ENCODE data around the gene ABCA4.

ABCA4 gene

DNA sequence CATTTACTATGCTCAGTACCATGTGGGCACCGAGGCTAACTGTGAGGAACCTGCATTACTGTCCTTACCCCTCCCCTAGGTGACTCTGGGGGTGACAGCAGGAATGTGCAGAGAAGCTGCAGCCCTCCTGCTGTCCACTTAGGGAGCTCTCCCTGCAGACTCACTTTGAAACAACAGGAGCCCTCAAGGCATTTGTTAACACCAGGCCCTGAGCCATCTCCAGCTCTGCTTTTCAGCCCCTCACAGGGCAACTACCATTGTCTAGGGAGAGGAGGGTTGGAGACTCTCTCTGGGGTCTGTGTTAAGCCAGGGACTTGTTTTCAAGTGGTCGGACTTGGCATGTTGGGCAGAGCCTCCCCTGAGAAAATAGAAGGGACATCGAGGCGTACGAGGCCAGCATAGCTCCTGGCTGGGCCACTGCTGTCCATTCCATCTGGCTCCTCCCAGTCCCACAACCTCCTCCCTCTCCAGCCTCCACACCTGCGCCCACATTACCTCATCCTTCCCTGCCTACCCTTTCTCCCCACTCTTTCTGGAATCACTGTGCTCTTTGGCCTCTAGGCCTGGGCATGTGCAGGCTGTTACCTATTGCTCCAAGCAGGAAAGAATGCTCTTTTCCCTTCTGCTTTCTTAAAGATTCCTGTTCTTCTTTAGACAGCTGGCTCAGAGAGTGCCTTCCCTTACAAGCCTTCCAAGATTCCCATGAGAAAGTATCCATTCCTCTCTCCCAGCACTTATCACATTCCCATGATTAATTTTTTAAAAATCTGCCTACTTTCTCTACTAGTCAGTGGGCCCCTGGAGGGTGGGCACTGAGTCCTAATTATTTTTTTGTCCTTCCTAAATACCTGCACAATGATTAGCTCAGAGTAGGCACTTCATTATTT is 109.0 kb downstream of the ABCA4 start:
- Histone ChIP-seq H3K27me3 (ENCODE audit: insufficient read depth, low read length) (no peaks in the 10 kb centered on the region), H3K4me2 (ENCODE audit: low read length) (no peak overlapping the region), H2BK120ac (ENCODE audit: insufficient read depth, low read length, poor library complexity) (no peak overlapping the region), H4K91ac (ENCODE audit: low read depth, low read length) (peak overlapping the region; percentile 27), H3K4me1 (ENCODE audit: control insufficient read depth in 1 of 2, insufficient read depth in 2 of 2, low read length in 2 of 2) (peaks cover 11 to 20% of the 10 kb centered on the region in 2 experiments), H3K18ac (ENCODE audit: low read length) (peak overlapping the region; percentile 37), H3K9me3 (ENCODE audit: insufficient read depth, low read depth, low read length) (peaks cover 5% of the 10 kb centered on the region), H3K4ac (ENCODE audit: low read depth, low read length) (no peak overlapping the region), H3K27ac (ENCODE audit: low read depth, low read length) (peak overlapping the region; percentile 16), H2BK12ac (ENCODE audit: low read length) (no peak overlapping the region), H2AFZ (ENCODE audit: insufficient read depth, low read length, poor library complexity) (no peak overlapping the region), H4K8ac (ENCODE audit: low read depth, low read length) (no peak overlapping the region), H3K36me3 (ENCODE audit: control insufficient read depth in 1 of 2, insufficient read depth in 2 of 2, low read length in 2 of 2) (no peaks in the 10 kb centered on the region), H2AK5ac (ENCODE audit: low read length) (no peak overlapping the region), H3K14ac (ENCODE audit: low read length) (peak overlapping the region; percentile 24), H3K23ac (ENCODE audit: low read length) (no peak overlapping the region), H2BK5ac (ENCODE audit: low read depth, low read length, poor library complexity) (no peak overlapping the region), H3K79me1 (ENCODE audit: low read length) (no peaks in the 10 kb centered on the region), H3K9ac (ENCODE audit: low read length) (no peak overlapping the region), H4K12ac (ENCODE audit: low read depth, low read length) (no peak overlapping the region), H3K79me2 (ENCODE audit: control insufficient read depth, insufficient read depth, low read length, poor library complexity) (no peaks in the 10 kb centered on the region), H3K4me3 (ENCODE audit: low read depth, low read length) (no peak overlapping the region)
- WGBS (ENCODE audit: extremely low coverage, insufficient coverage, insufficient read length) = no CpG with 5 or more reads among the region's 6 CpGs
- DNase-seq = no peak

DNA sequence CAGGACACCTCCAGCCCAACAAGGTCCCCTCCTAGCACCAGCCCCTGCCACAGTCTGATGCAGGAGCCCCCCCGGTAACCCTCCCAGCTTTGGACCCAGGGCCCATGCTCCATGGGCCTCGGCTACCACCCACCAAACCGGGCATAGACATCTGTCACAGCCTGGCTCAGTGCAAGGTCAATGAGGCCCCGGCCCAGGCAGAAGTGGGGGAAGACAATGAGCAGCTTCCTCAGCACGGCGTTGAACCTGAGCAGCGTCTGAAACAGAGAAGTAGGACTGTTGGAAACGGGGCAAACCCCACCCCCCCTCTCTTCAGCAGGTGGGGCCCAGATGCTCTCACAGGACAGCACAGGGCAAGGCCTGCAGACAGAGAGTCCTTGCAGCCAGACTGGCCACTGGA is 109.8 kb downstream of the ABCA4 start:
- no peak overlapping the region for H3K18ac ChIP-seq (ENCODE audit: low read length)
- no peak overlapping the region for H4K91ac ChIP-seq (ENCODE audit: low read depth, low read length)
- H2BK120ac ChIP-seq (ENCODE audit: insufficient read depth, low read length, poor library complexity) = no peak overlapping the region
- H3K4me2 ChIP-seq (ENCODE audit: low read length) = no peak overlapping the region
- no peaks in the 10 kb centered on the region for H3K27me3 ChIP-seq (ENCODE audit: insufficient read depth, low read length)
- no peak overlapping the region for H3K9ac ChIP-seq (ENCODE audit: low read length)
- WGBS (ENCODE audit: extremely low coverage, insufficient coverage, insufficient read length) = no CpG with 5 or more reads among the region's 8 CpGs
- H4K8ac ChIP-seq (ENCODE audit: low read depth, low read length) = no peak overlapping the region
- H3K36me3 ChIP-seq (ENCODE audit: control insufficient read depth in 1 of 2, insufficient read depth in 2 of 2, low read length in 2 of 2) = no peaks in the 10 kb centered on the region
- H3K4me1 ChIP-seq (ENCODE audit: control insufficient read depth in 1 of 2, insufficient read depth in 2 of 2, low read length in 2 of 2) = peaks cover 11 to 20% of the 10 kb centered on the region in 2 experiments
- H3K4me3 ChIP-seq (ENCODE audit: low read depth, low read length) = no peak overlapping the region
- H2BK5ac ChIP-seq (ENCODE audit: low read depth, low read length, poor library complexity) = no peak overlapping the region
- no peak overlapping the region for H3K14ac ChIP-seq (ENCODE audit: low read length)
- H3K23ac ChIP-seq (ENCODE audit: low read length) = no peak overlapping the region
- H3K9me3 ChIP-seq (ENCODE audit: insufficient read depth, low read depth, low read length) = peaks cover 4% of the 10 kb centered on the region
- no peak overlapping the region for H4K12ac ChIP-seq (ENCODE audit: low read depth, low read length)
- H3K4ac ChIP-seq (ENCODE audit: low read depth, low read length) = no peak overlapping the region
- no peak for DNase-seq
- no peak overlapping the region for H2AK5ac ChIP-seq (ENCODE audit: low read length)
- no peak overlapping the region for H2AFZ ChIP-seq (ENCODE audit: insufficient read depth, low read length, poor library complexity)
- H3K79me1 ChIP-seq (ENCODE audit: low read length) = no peaks in the 10 kb centered on the region
- H3K79me2 ChIP-seq (ENCODE audit: control insufficient read depth, insufficient read depth, low read length, poor library complexity) = no peaks in the 10 kb centered on the region
- no peak overlapping the region for H3K27ac ChIP-seq (ENCODE audit: low read depth, low read length)
- no peak overlapping the region for H2BK12ac ChIP-seq (ENCODE audit: low read length)

DNA sequence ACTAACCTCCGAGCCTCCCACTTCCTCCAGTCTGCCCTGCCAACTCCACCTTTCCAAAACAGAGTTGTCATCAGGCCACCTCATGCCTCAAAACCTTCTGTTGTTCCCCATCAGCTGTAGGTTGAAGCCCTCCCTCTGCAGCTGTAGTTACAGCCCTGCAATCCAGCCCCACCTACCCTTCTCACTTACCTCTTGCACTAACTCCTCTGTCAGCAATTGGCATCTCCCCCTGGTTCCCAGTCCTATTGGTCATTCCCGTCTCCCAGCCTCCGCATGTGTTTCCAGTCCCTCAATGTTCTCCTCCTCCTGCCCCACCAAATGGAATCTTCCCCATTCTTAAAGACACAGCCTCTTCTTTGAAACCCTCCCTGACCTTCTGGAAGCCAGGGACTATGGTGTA is 111.6 kb downstream of the ABCA4 start:
- no peak overlapping the region for H3K9ac ChIP-seq (ENCODE audit: low read length)
- H4K12ac ChIP-seq (ENCODE audit: low read depth, low read length) = no peak overlapping the region
- no peak overlapping the region for H3K18ac ChIP-seq (ENCODE audit: low read length)
- no peak overlapping the region for H3K4me3 ChIP-seq (ENCODE audit: low read depth, low read length)
- H3K23ac ChIP-seq (ENCODE audit: low read length) = no peak overlapping the region
- no peak overlapping the region for H2BK5ac ChIP-seq (ENCODE audit: low read depth, low read length, poor library complexity)
- H3K4me1 ChIP-seq (ENCODE audit: control insufficient read depth in 1 of 2, insufficient read depth in 2 of 2, low read length in 2 of 2) = peaks cover 11 to 20% of the 10 kb centered on the region in 2 experiments
- H4K91ac ChIP-seq (ENCODE audit: low read depth, low read length) = no peak overlapping the region
- no peak overlapping the region for H2BK12ac ChIP-seq (ENCODE audit: low read length)
- no peak overlapping the region for H2AFZ ChIP-seq (ENCODE audit: insufficient read depth, low read length, poor library complexity)
- H3K14ac ChIP-seq (ENCODE audit: low read length) = no peak overlapping the region
- H3K36me3 ChIP-seq (ENCODE audit: control insufficient read depth in 1 of 2, insufficient read depth in 2 of 2, low read length in 2 of 2) = no peaks in the 10 kb centered on the region
- H2AK5ac ChIP-seq (ENCODE audit: low read length) = no peak overlapping the region
- no peak overlapping the region for H3K4me2 ChIP-seq (ENCODE audit: low read length)
- peaks cover 4% of the 10 kb centered on the region for H3K9me3 ChIP-seq (ENCODE audit: insufficient read depth, low read depth, low read length)
- WGBS (ENCODE audit: extremely low coverage, insufficient coverage, insufficient read length) = no CpG with 5 or more reads among the region's 3 CpGs
- H4K8ac ChIP-seq (ENCODE audit: low read depth, low read length) = no peak overlapping the region
- no peak overlapping the region for H3K4ac ChIP-seq (ENCODE audit: low read depth, low read length)
- H3K27me3 ChIP-seq (ENCODE audit: insufficient read depth, low read length) = no peaks in the 10 kb centered on the region
- no peak overlapping the region for H3K27ac ChIP-seq (ENCODE audit: low read depth, low read length)
- DNase-seq = no peak
- H3K79me2 ChIP-seq (ENCODE audit: control insufficient read depth, insufficient read depth, low read length, poor library complexity) = no peaks in the 10 kb centered on the region
- no peak overlapping the region for H2BK120ac ChIP-seq (ENCODE audit: insufficient read depth, low read length, poor library complexity)
- no peaks in the 10 kb centered on the region for H3K79me1 ChIP-seq (ENCODE audit: low read length)

DNA sequence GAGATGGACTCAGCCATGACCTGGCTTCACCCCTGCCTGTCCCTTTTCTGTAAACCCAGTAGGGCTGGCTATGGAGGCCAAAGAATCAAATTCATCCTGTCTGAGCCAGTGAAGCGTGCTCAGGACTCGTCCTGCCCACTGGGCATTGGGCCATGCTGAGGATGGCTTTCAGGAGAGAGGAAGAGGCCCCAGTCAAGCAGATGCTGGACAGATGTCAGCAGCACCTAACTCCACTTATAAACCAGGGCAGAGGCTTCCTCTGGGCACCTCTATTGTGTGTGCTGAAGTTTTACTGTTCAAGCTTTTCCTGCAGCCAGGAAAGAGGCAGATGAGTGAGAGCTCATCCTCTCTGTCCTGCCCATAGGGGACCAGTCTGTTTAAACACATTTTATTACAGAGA is 114.3 kb downstream of the ABCA4 start:
- H3K4me3 ChIP-seq (ENCODE audit: low read depth, low read length) = no peak overlapping the region
- H3K36me3 ChIP-seq (ENCODE audit: control insufficient read depth in 1 of 2, insufficient read depth in 2 of 2, low read length in 2 of 2) = no peaks in the 10 kb centered on the region
- DNase-seq = no peak
- no peak overlapping the region for H3K4ac ChIP-seq (ENCODE audit: low read depth, low read length)
- H3K79me1 ChIP-seq (ENCODE audit: low read length) = no peaks in the 10 kb centered on the region
- H3K4me2 ChIP-seq (ENCODE audit: low read length) = no peak overlapping the region
- H3K27me3 ChIP-seq (ENCODE audit: insufficient read depth, low read length) = no peaks in the 10 kb centered on the region
- no peak overlapping the region for H4K8ac ChIP-seq (ENCODE audit: low read depth, low read length)
- no peak overlapping the region for H3K18ac ChIP-seq (ENCODE audit: low read length)
- H3K79me2 ChIP-seq (ENCODE audit: control insufficient read depth, insufficient read depth, low read length, poor library complexity) = no peaks in the 10 kb centered on the region
- H4K12ac ChIP-seq (ENCODE audit: low read depth, low read length) = no peak overlapping the region
- no peak overlapping the region for H2AFZ ChIP-seq (ENCODE audit: insufficient read depth, low read length, poor library complexity)
- no CpG with 5 or more reads among the region's 2 CpGs for WGBS (ENCODE audit: extremely low coverage, insufficient coverage, insufficient read length)
- no peak overlapping the region for H3K14ac ChIP-seq (ENCODE audit: low read length)
- no peak overlapping the region for H2BK12ac ChIP-seq (ENCODE audit: low read length)
- H2BK120ac ChIP-seq (ENCODE audit: insufficient read depth, low read length, poor library complexity) = no peak overlapping the region
- no peak overlapping the region for H2BK5ac ChIP-seq (ENCODE audit: low read depth, low read length, poor library complexity)
- peaks cover 0 to 7% of the 10 kb centered on the region in 2 experiments for H3K4me1 ChIP-seq (ENCODE audit: control insufficient read depth in 1 of 2, insufficient read depth in 2 of 2, low read length in 2 of 2)
- H3K9me3 ChIP-seq (ENCODE audit: insufficient read depth, low read depth, low read length) = peaks cover 4% of the 10 kb centered on the region
- H3K23ac ChIP-seq (ENCODE audit: low read length) = no peak overlapping the region
- no peak overlapping the region for H4K91ac ChIP-seq (ENCODE audit: low read depth, low read length)
- no peak overlapping the region for H3K9ac ChIP-seq (ENCODE audit: low read length)
- no peak overlapping the region for H3K27ac ChIP-seq (ENCODE audit: low read depth, low read length)
- H2AK5ac ChIP-seq (ENCODE audit: low read length) = no peak overlapping the region
